HL-60 (cell line): ENCODE data around the gene CTNNA2.

Experiments
- DNase-seq, 2 experiments: peaks; one replicate each; pipeline ENCODE4 v3.0.0-alpha.2; 2010 to 2020; ENCODE audit warnings: low read depth in 1 of 2, low spot score in 1 of 2
- H3K27ac ChIP-seq: fragments of 250-450 bp; sonication (Bioruptor Pico); replicated peaks from 2 replicates; pipeline ENCODE4 v1.5.1; 2020; ENCODE audit warnings: mild to moderate bottlenecking, moderate library complexity
- H3K27me3 ChIP-seq: fragments of 250-450 bp; sonication (Bioruptor Pico); 2 replicates; pipeline ENCODE4 v1.5.1; 2021; ENCODE audit warnings: mild to moderate bottlenecking, moderate library complexity; ENCODE audit not compliant: insufficient read depth, poor library complexity, severe bottlenecking
- H3K4me3 ChIP-seq: replicated peaks from 2 replicates; pipeline ENCODE4 v1.5.1; 2011; ENCODE audit warnings: mild to moderate bottlenecking, control low read depth, low read length; ENCODE audit not compliant: insufficient read depth
- CTCF ChIP-seq: IDR thresholded peaks from one replicate; pipeline ENCODE4 v1.5.1; 2011; ENCODE audit warnings: low read length, control low read depth, inconsistent platforms; ENCODE audit not compliant: insufficient read depth
- GABPA ChIP-seq: IDR thresholded peaks from 2 replicates; pipeline ENCODE4 v1.6.1; 2012; ENCODE audit warnings: low read depth
- POLR2AphosphoS5 ChIP-seq: IDR thresholded peaks from 2 replicates; pipeline ENCODE4 v1.6.1; 2012; ENCODE audit warnings: low read depth
- REST ChIP-seq: IDR thresholded peaks from 2 replicates; pipeline ENCODE4 v1.6.1; 2012; ENCODE audit warnings: low read depth; ENCODE audit not compliant: insufficient replicate concordance
- SPI1 ChIP-seq: IDR thresholded peaks from 2 replicates; pipeline ENCODE4 v1.6.1; 2012; ENCODE audit warnings: low read depth, mild to moderate bottlenecking, borderline replicate concordance

CTNNA2 gene

GRCh38 chr2:79849241-79849640, 336.4 kb downstream of the CTNNA2 start:
- TF ChIP-seq POLR2AphosphoS5 (no peak), GABPA (no peak), CTCF (no peak), SPI1 (no peak), REST (no peak)

GRCh38 chr2:79849949-79850348, 337.1 kb downstream of the CTNNA2 start:
- Histone ChIP-seq H3K27me3 (no peaks in the 10 kb centered on the region), H3K4me3 (no peak overlapping the region), H3K27ac (no peak overlapping the region)
- DNase-seq = no peak
- TF ChIP-seq GABPA (no peak), CTCF (no peak), POLR2AphosphoS5 (no peak), SPI1 (no peak), REST (no peak)

More at GRCh38 chr2:79849241-79849640, 336.4 kb downstream of the CTNNA2 start:
- Histone ChIP-seq H3K4me3 (no peak overlapping the region), H3K27me3 (no peaks in the 10 kb centered on the region), H3K27ac (no peak overlapping the region)
- DNase-seq = no peak

- no peaks in the 10 kb centered on the region for H3K27me3 ChIP-seq
- TF ChIP-seq CTCF (no peak), GABPA (no peak), POLR2AphosphoS5 (no peak), SPI1 (no peak), REST (no peak)
- no peak overlapping the region for H3K4me3 ChIP-seq
- no peak overlapping the region for H3K27ac ChIP-seq
- DNase-seq = no peak
Observed at GRCh38 chr2:79850912-79851311, 338.1 kb downstream of the CTNNA2 start.
